HEK293 (cell line): Measurements from ENCODE around the gene CTAG2.
"Not testable (repeated sequence)": the region's sequence is repeated elsewhere in the genome, so short reads cannot be mapped to it uniquely, and the experiment has no call there.

ENCODE experiments used
- CTCF ChIP-seq: fragments of 450-650 bp; formaldehyde crosslinking; IDR thresholded peaks from 2 replicates; pipeline ENCODE4 v1.5.1; 2016; ENCODE audit warnings: missing biosample characterization, missing genetic modification characterization
- KLF16 ChIP-seq: fragments of 450-650 bp; formaldehyde crosslinking; IDR thresholded peaks from 2 replicates; pipeline ENCODE4 v1.5.1; 2017; ENCODE audit warnings: missing biosample characterization, missing genetic modification characterization
- PATZ1 ChIP-seq: fragments of 450-650 bp; formaldehyde crosslinking; IDR thresholded peaks from 2 replicates; pipeline ENCODE4 v1.5.1; 2016; ENCODE audit warnings: missing biosample characterization, missing genetic modification characterization
- YY1 ChIP-seq: fragments of 450-650 bp; formaldehyde crosslinking; IDR thresholded peaks from 2 replicates; pipeline ENCODE4 v1.5.1; 2018; ENCODE audit warnings: missing biosample characterization, missing genetic modification characterization
- ZBTB1 ChIP-seq: fragments of 450-650 bp; formaldehyde crosslinking; IDR thresholded peaks from 2 replicates; pipeline ENCODE4 v1.5.1; 2016; ENCODE audit warnings: missing biosample characterization, missing genetic modification characterization
- ZBTB17 ChIP-seq: fragments of 450-650 bp; formaldehyde crosslinking; IDR thresholded peaks from 2 replicates; pipeline ENCODE4 v1.5.1; 2016; ENCODE audit warnings: missing biosample characterization, missing genetic modification characterization
- ZNF121 ChIP-seq: fragments of 450-650 bp; formaldehyde crosslinking; IDR thresholded peaks from 2 replicates; pipeline ENCODE4 v1.5.1; 2016; ENCODE audit warnings: missing biosample characterization, missing genetic modification characterization
- ZNF138 ChIP-seq: fragments of 450-650 bp; formaldehyde crosslinking; IDR thresholded peaks from 2 replicates; pipeline ENCODE4 v1.5.1; 2016; ENCODE audit warnings: missing biosample characterization, missing genetic modification characterization, borderline replicate concordance
- ZNF18 ChIP-seq: fragments of 450-650 bp; formaldehyde crosslinking; IDR thresholded peaks from 2 replicates; pipeline ENCODE4 v1.5.1; 2016; ENCODE audit warnings: missing biosample characterization, missing genetic modification characterization
- ZNF404 ChIP-seq: fragments of 450-650 bp; formaldehyde crosslinking; IDR thresholded peaks from 2 replicates; pipeline ENCODE4 v1.5.1; 2017; ENCODE audit warnings: missing biosample characterization, missing genetic modification characterization
- ZXDB ChIP-seq: fragments of 450-650 bp; formaldehyde crosslinking; IDR thresholded peaks from 2 replicates; pipeline ENCODE4 v1.5.1; 2016; ENCODE audit warnings: missing biosample characterization, missing genetic modification characterization

GRCh38 chrX:154633661-154634060 lies 19.7 kb downstream of the CTAG2 start:
- TF ChIP-seq ZNF18 (tag by site-specific recombination); CTCF (tag by site-specific recombination); KLF16 (tag by site-specific recombination); ZBTB17 (tag by site-specific recombination); ZXDB; ZNF404 (tag by site-specific recombination); YY1 (tag by site-specific recombination); ZNF138; ZNF121 (tag by site-specific recombination); ZBTB1 (tag by site-specific recombination); PATZ1 (tag by site-specific recombination): not testable (repeated sequence)
